A673 (cell line): ENCODE data around the gene ANO4. TPM values are rescaled to one million over a fixed set of nuclear protein-coding genes. Genes with fewer than 3 reads are reported as not detected.

Experiments used
- BruUV-seq: library from RNA; stranded (reverse); fragments of 400-500 nt; replicated peaks from 2 replicates; lab custom pipeline; 2021; lab: Mats Ljungman, UMichigan
- CTCF ChIA-PET: fragments of 300-600 bp; sonication (Branson Sonifier 250); formaldehyde crosslinking; loops from one replicate; lab custom pipeline; 2022; ENCODE audit warnings: antibody characterized with exemption; lab: Charles Lee
- POLR2A ChIA-PET: fragments of 300-600 bp; sonication (Branson Sonifier 250); formaldehyde crosslinking; loops from one replicate; lab custom pipeline; 2022; ENCODE audit warnings: antibody characterized with exemption; ENCODE audit not compliant: low non-redundant PET; lab: Charles Lee
- DNase-seq: peaks from one replicate; pipeline ENCODE4 v3.0.0-alpha.2; 2015; ENCODE audit warnings: low spot score
- H3K27ac ChIP-seq: fragments of 200-600 bp; sonication (generic); 2 replicates; pipeline ENCODE4 v1.5.1; 2016; ENCODE audit warnings: mixed run types, low read depth, mild to moderate bottlenecking, mixed read lengths, antibody characterized with exemption, low read length; ENCODE audit not compliant: poor library complexity, severe bottlenecking
- H3K27me3 ChIP-seq: fragments of 200-600 bp; sonication (generic); replicated peaks from 2 replicates; pipeline ENCODE4 v1.6.1; 2017; ENCODE audit warnings: mixed run types, low read depth, mild to moderate bottlenecking, mixed read lengths, antibody characterized with exemption, low read length; ENCODE audit not compliant: insufficient read depth, poor library complexity
- H3K36me3 ChIP-seq: fragments of 200-600 bp; sonication (generic); 2 replicates; pipeline ENCODE4 v1.6.1; 2016; ENCODE audit warnings: mixed run types, mild to moderate bottlenecking, mixed read lengths, antibody characterized with exemption, low read length; ENCODE audit not compliant: insufficient read depth, poor library complexity, severe bottlenecking
- H3K4me1 ChIP-seq: fragments of 200-600 bp; sonication (generic); 2 replicates; pipeline ENCODE4 v1.6.1; 2017; ENCODE audit warnings: mixed run types, mild to moderate bottlenecking, mixed read lengths, antibody characterized with exemption, low read length; ENCODE audit not compliant: insufficient read depth, poor library complexity, severe bottlenecking
- H3K4me3 ChIP-seq: fragments of 200-600 bp; sonication (generic); 2 replicates; pipeline ENCODE4 v1.5.1; 2016; ENCODE audit warnings: low read depth, mixed run types, mild to moderate bottlenecking, mixed read lengths, low read length; ENCODE audit not compliant: poor library complexity, severe bottlenecking
- H3K9me3 ChIP-seq: fragments of 200-600 bp; sonication (generic); 2 replicates; pipeline ENCODE4 v1.6.1; 2016; ENCODE audit warnings: mixed run types, low read depth, mild to moderate bottlenecking, mixed read lengths, antibody characterized with exemption, low read length; ENCODE audit not compliant: poor library complexity, severe bottlenecking
- CTCF ChIP-seq: fragments of 300-800, 200-600 bp; sonication (generic); conservative IDR thresholded peaks from 2 replicates; pipeline ENCODE4 v1.5.1; 2017; ENCODE audit warnings: low read depth, mild to moderate bottlenecking, antibody characterized with exemption, low read length, moderate library complexity, mixed read lengths
- EZH2 ChIP-seq: fragments of 200-600 bp; sonication (generic); IDR thresholded peaks from 2 replicates; pipeline ENCODE4 v1.6.1; 2017; ENCODE audit warnings: borderline replicate concordance, low read depth, mild to moderate bottlenecking, mixed read lengths, antibody characterized with exemption, low read length; ENCODE audit not compliant: poor library complexity, severe bottlenecking
- intact Hi-C: fragments of 100-400 bp; cut with micrococcal nuclease; formaldehyde crosslinking; loops from one replicate; pipeline ENCODE4 v1.10.0; 2022; ENCODE audit not compliant: unreplicated experiment
- total RNA-seq: library from RNA; stranded (reverse); gene quantifications from 2 replicates; pipeline ENCODE4 v1.2.3, GENCODE V29; 2021

Gene ANO4
- total RNA-seq, 1 experiment from 2014 or later: 9.3 TPM

GRCh38 chr12:101111441-101111840, 316.9 kb downstream of the ANO4 start:
- BruUV-seq: no TSS peak
- intact Hi-C loops: no loop called here

GRCh38 chr12:101115326-101115725, 320.8 kb downstream of the ANO4 start:
- Histone ChIP-seq H3K27me3 (no peaks in the 10 kb centered on the region), H3K4me1 (no peaks in the 10 kb centered on the region), H3K4me3 (no peak overlapping the region), H3K36me3 (no peaks in the 10 kb centered on the region), H3K27ac (no peak overlapping the region), H3K9me3 (no peaks in the 10 kb centered on the region)
- no TSS peak for BruUV-seq
- ChIA-PET POLR2A (no interaction called here), CTCF (no interaction called here)
- intact Hi-C loops: no loop called here
- DNase-seq: no peak
- TF ChIP-seq CTCF (no peak), EZH2 (no peak)

More at GRCh38 chr12:101111441-101111840, 316.9 kb downstream of the ANO4 start:
- ChIA-PET POLR2A (no interaction called here), CTCF (no interaction called here)
- no peaks in the 10 kb centered on the region for H3K4me1 ChIP-seq
- H3K36me3 ChIP-seq: no peaks in the 10 kb centered on the region
- no peaks in the 10 kb centered on the region for H3K27me3 ChIP-seq
- H3K4me3 ChIP-seq: no peak overlapping the region
- TF ChIP-seq EZH2 (no peak), CTCF (no peak)
- DNase-seq: no peak
- no peaks in the 10 kb centered on the region for H3K9me3 ChIP-seq
- no peak overlapping the region for H3K27ac ChIP-seq

- Histone ChIP-seq H3K4me1 (no peaks in the 10 kb centered on the region), H3K4me3 (no peak overlapping the region), H3K9me3 (no peaks in the 10 kb centered on the region), H3K27me3 (no peaks in the 10 kb centered on the region), H3K36me3 (no peaks in the 10 kb centered on the region), H3K27ac (no peak overlapping the region)
- DNase-seq: no peak
- POLR2A ChIA-PET: no interaction called here
- no peak for TF ChIP-seq CTCF
- TF ChIP-seq EZH2: no peak
- no TSS peak for BruUV-seq
- intact Hi-C loops: no loop called here
- CTCF ChIA-PET: no interaction called here
Observed at GRCh38 chr12:101116911-101117310, 322.3 kb downstream of the ANO4 start.
